Bronchus fibroblast of lung (primary cell): ENCODE measurements around the gene TAC4. TPM values are rescaled to one million over a fixed set of nuclear protein-coding genes. Genes with fewer than 3 reads are reported as not detected.

Experiments used
- total RNA-seq: library from RNA; depleted of rRNA; stranded (reverse); fragments of >200 nt; gene quantifications from 2 replicates; pipeline ENCODE4 v1.2.3, GENCODE V29; 2015

The TAC4 gene, protein sequence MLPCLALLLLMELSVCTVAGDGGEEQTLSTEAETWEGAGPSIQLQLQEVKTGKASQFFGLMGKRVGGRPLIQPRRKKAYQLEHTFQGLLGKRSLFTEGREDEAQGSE
- total RNA-seq: not detected in 2 replicates

DNA sequence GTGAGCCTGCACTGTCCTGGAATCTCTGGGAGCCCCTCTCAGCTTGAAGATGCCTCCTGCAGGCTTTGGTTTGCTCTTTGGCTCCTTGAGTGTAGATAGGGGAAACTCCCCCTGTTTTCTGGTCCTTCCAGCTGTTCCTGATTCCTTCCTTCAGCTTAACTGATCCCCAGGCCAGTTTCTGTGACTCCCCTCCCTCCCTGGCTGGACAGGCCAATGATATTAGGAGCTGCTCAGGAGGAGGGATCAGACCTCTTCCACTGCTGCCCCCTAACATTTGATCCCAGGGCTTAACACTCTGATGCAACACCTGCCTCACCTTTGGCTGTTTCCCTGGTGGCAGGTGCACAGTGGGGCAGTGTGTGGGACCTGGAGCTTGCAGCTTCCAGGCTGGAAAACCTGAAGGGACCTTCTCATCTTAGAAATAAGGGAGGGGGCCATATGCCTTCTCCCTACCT, at the start of gene TAC4:
TSS of gene TAC4 (minus strand) at position 51 of the 455 bp plus-strand sequence. CDS start 52 bp downstream, outside the sequence.

DNA sequence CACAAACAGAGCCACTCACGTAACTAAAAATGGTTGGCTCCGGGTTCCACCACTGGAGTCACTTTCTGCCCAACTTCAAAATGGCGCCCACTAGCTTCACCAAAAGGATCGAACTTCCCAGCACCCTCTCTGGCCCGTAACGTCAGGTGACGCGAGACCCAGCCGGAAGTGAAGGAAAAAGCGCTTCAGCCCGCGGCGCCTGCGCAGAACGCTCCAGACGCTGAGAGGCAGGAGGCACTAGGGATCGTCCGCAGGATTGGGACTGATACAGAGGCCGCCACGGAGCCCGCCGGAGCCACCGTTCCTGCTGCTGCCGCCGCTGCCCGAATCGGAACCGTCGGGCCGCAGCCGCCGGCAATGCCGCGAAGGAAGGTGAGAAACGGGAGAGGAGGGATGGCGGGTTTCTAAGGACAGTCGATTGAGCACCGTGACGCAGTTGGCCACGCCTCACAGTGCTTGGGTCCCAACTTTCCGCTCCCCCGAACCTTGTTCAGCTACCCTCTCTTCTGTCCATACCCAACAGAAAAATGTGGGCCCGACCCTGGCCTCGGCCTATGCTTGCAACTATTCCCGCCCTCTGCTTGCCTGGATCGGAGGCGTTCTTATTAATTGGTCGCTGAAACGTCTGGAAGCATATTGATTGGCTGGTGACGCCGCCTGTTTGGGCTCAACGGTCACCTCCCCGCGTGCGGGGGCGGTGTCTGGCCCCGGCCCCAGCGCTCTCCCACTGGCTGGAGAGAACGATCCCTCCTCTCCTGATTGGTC, 59.2 kb downstream of the TAC4 start, which contains the start of gene KAT7:
TSS of gene KAT7 (plus strand) at position 204 of the 765 bp plus-strand sequence. CDS start at position 358, 154 bp downstream.

Other genes starting within 250 kb of the TAC4 start
- gene SPOP, start 170.0 kb downstream of the TAC4 start, total RNA-seq: 29.9 and 32.3 TPM in 2 replicates
- 67.6 and 72.6 TPM in 2 replicates for gene SLC35B1, start 140.1 kb downstream of the TAC4 start, total RNA-seq
- gene FAM117A, start 83.9 kb downstream of the TAC4 start, total RNA-seq: 4.7 and 5.5 TPM in 2 replicates
- 18.9 and 20.3 TPM in 2 replicates for gene KAT7, start 59.4 kb downstream of the TAC4 start, total RNA-seq
- not detected in 2 replicates for gene DLX4, start 121.1 kb upstream of the TAC4 start, total RNA-seq
- gene DLX3, start 147.2 kb upstream of the TAC4 start, total RNA-seq: not detected in 2 replicates
- 219 and 249 TPM in 2 replicates for gene ITGA3, start 208.0 kb upstream of the TAC4 start, total RNA-seq
- 10.0 and 11.3 TPM in 2 replicates for gene PDK2, start 247.3 kb upstream of the TAC4 start, total RNA-seq